Spleen (tissue), 11 donors: ENCODE results near the gene ZC3H6. TPM values are rescaled to one million over a fixed set of nuclear protein-coding genes. Genes with fewer than 3 reads are reported as not detected.

ENCODE experiments used
- DNase-seq: peaks from one replicate; pipeline ENCODE4 v3.0.0-alpha.2; 2020
- H3K27ac ChIP-seq, 8 donors: fragments of 200-600 bp; sonication (generic) in 7 of 8; 1 replicate in 4 of 8; 2 replicates in 4 of 8; pipeline versions ENCODE4 v1.5.0 to v1.8.0; 2016 to 2021; ENCODE audit warnings: inconsistent platforms in 4 of 8, mild to moderate bottlenecking in 4 of 8, moderate library complexity in 1 of 8
- H3K27me3 ChIP-seq, 7 donors: fragments of 200-600 bp; sonication (generic) in 6 of 7; replicated peaks in 1 of 7; 1 replicate in 4 of 7; 2 replicates in 3 of 7; pipeline versions ENCODE4 v1.5.0 to v1.8.0; 2016 to 2021; ENCODE audit warnings: inconsistent platforms in 3 of 7, mild to moderate bottlenecking in 1 of 7
- H3K36me3 ChIP-seq, 6 donors: fragments of 200-600 bp; sonication (generic) in 5 of 6; 1 replicate in 4 of 6; 2 replicates in 2 of 6; pipeline versions ENCODE4 v1.5.0 to v1.8.0; 2016 to 2021; ENCODE audit warnings: inconsistent platforms in 2 of 6
- H3K4me1 ChIP-seq, 6 donors: fragments of 200-600 bp; sonication (generic) in 5 of 6; 1 replicate in 3 of 6; 2 replicates in 3 of 6; pipeline versions ENCODE4 v1.5.0 to v1.8.0; 2016 to 2021; ENCODE audit warnings: inconsistent platforms in 3 of 6
- H3K4me3 ChIP-seq, 8 donors: fragments of 200-600 bp; sonication (generic) in 7 of 8; 1 replicate in 4 of 8; 2 replicates in 4 of 8; pipeline versions ENCODE4 v1.5.0 to v1.8.0; 2016 to 2021; ENCODE audit warnings: inconsistent platforms in 4 of 8, mild to moderate bottlenecking in 4 of 8, moderate library complexity in 2 of 8
- H3K9me3 ChIP-seq, 8 donors: fragments of 200-600 bp; sonication (generic) in 7 of 8; 1 replicate in 4 of 8; 2 replicates in 4 of 8; pipeline versions ENCODE4 v1.5.0 to v1.8.0; 2016 to 2021; ENCODE audit warnings: inconsistent platforms in 4 of 8
- CTCF ChIP-seq, 11 experiments: fragments of 200-600 bp in 7 of 11; fragments of 450-650 bp in 4 of 11; sonication (generic) in 4 of 11; IDR thresholded peaks in 8 of 11; conservative IDR thresholded peaks in 3 of 11; 1 replicate in 7 of 11; 2 replicates in 4 of 11; pipeline versions ENCODE4 v1.4.0 to v1.8.0; 2016 to 2021; ENCODE audit warnings: antibody characterized with exemption in 11 of 11, inconsistent platforms in 4 of 11, mild to moderate bottlenecking in 1 of 11
- POLR2A ChIP-seq, 3 donors: fragments of 450-650 bp; IDR thresholded peaks; one replicate each; pipeline ENCODE4 v1.5.1; 2017; ENCODE audit warnings: antibody characterized with exemption in 3 of 3, mild to moderate bottlenecking in 1 of 3
- POLR2AphosphoS5 ChIP-seq, 3 donors: sonication (generic); formaldehyde crosslinking; IDR thresholded peaks; one replicate each; pipeline ENCODE4 v1.5.1; 2017; ENCODE audit warnings: antibody characterized with exemption in 3 of 3
- WGBS, 5 donors: extraction: QIAGEN DNeasy Blood & Tissue Kit in 3 of 5; methylation state at CpG; one replicate each; pipeline versions ENCODE4 v1.1.5 to v1.1.7; 2013 to 2018; 5-methylcytosine and 5-hydroxymethylcytosine counted together
- intact Hi-C: fragments of 100-400 bp; cut with DNase I; formaldehyde crosslinking; loops from one replicate; pipeline ENCODE4 v1.15.0; 2023; ENCODE audit warnings: low total_unique reads
- polyA plus RNA-seq, 3 donors: library from polyadenylated mRNA; stranded (reverse); fragments of 200-250 nt; gene quantifications; one replicate each; pipeline ENCODE4 v1.2.1, GENCODE V29; 2013
- total RNA-seq, 7 donors: library from RNA; depleted of rRNA in 3 of 7; stranded (reverse); fragments of >200 nt in 3 of 7; fragmentation: NEBNext Ultra II Directional in 4 of 7; extraction: Animal tissue kit (Norgen Biotek cat#: 25700) in 4 of 7; gene quantifications; one replicate each; pipeline versions ENCODE4 v1.1.0 to v1.2.1, GENCODE V29; 2016 to 2021
- donor health status: healthy with polysubstance abuse.
- donor health status: DM: no; HTN: no; CAD: no; lungs with moderate emphysema.
- donor health status: DM: no; HTN: no; CAD: no.
- donor health status: Bipolar disorder and iron deficiency.
- donor health status: healthy.
- donor health status: DM: no; HTN: no; CAD: no.
- donor health status: DM: yes; HTN: yes; CAD: no.

The ZC3H6 gene
- total and polyA plus RNA-seq, 10 donors, result 1.9 to 28.9 (median 14.7) TPM

- TF ChIP-seq POLR2AphosphoS5 (IDR thresholded peaks at IDR 0.05), result no peak
- TF ChIP-seq CTCF (IDR thresholded peaks at IDR 0.05 in 8 of 11, conservative IDR thresholded peaks at IDR 0.05 in 3 of 11), result no peak
- no peak for TF ChIP-seq POLR2A (IDR thresholded peaks at IDR 0.05)
- DNase-seq, result no peak
- H3K36me3 ChIP-seq, result peaks cover 0 to 22% (median 15%) of the 10 kb centered on the region in 6 donors
- 64 to 78% (median 74%) methylated on average over 5 of the region's 5 CpGs for WGBS, 5 donors
- intact Hi-C loops, result no loop called here
- H3K27me3 ChIP-seq, result no peaks in the 10 kb centered on the region
- H3K27ac ChIP-seq, result no peak overlapping the region
- H3K4me3 ChIP-seq, result peak overlapping the region in 2 of 8 donors; percentile 62 to 71
- H3K4me1 ChIP-seq, result peaks cover 0 to 54% (median 28%) of the 10 kb centered on the region in 6 donors
- H3K9me3 ChIP-seq, result no peaks in the 10 kb centered on the region
Measured at GRCh38 chr2:112253261-112253815, 22.1 kb upstream of the ZC3H6 start.

GRCh38 chr2:112254466-112255240, 20.7 kb upstream of the ZC3H6 start, which contains the start of gene ZC3H8:
TSS of gene ZC3H8 (minus strand) at chr2:112255042. CDS start at chr2:112254981, 61 bp downstream.
- peak within 1 kb of the TSS; percentile 53 to 82 (median 65) for H3K4me3 ChIP-seq
- H3K9me3 ChIP-seq, result no peaks in the 10 kb centered on the region
- TF ChIP-seq CTCF (IDR thresholded peaks at IDR 0.05 in 8 of 11, conservative IDR thresholded peaks at IDR 0.05 in 3 of 11), result peak in 2 of 11 experiments; percentile 10 to 13
- TF ChIP-seq POLR2A (IDR thresholded peaks at IDR 0.05), result peak in 2 of 3 donors; percentile 6 to 89
- peak; percentile 96 to 97 (median 97) for TF ChIP-seq POLR2AphosphoS5 (IDR thresholded peaks at IDR 0.05)
- peaks cover 0 to 67% (median 34%) of the 10 kb centered on the region in 6 donors for H3K4me1 ChIP-seq
- H3K27me3 ChIP-seq, result no peaks in the 10 kb centered on the region
- H3K27ac ChIP-seq, result peak within 1 kb of the TSS; percentile 86 to 96 (median 94)
- intact Hi-C loops, result no loop called here
- peak; percentile 99 for DNase-seq
- H3K36me3 ChIP-seq, result peaks cover 0 to 9% (median 3%) of the 10 kb centered on the region in 6 donors
- 0 to 1% (median 0%) methylated on average over 50 to 68 of the region's 68 CpGs for WGBS, 5 donors

GRCh38 chr2:112255875-112256274, 19.5 kb upstream of the ZC3H6 start:
- Histone ChIP-seq H3K27ac (peak overlapping the region in 4 of 8 donors; percentile 94 to 96 (median 95)), H3K27me3 (no peaks in the 10 kb centered on the region), H3K36me3 (no peaks in the 10 kb centered on the region), H3K4me3 (peak overlapping the region in 2 of 8 donors; percentile 71 to 82), H3K9me3 (no peaks in the 10 kb centered on the region), H3K4me1 (peaks cover 0 to 72% (median 38%) of the 10 kb centered on the region in 6 donors)
- no peak for TF ChIP-seq CTCF (IDR thresholded peaks at IDR 0.05 in 8 of 11, conservative IDR thresholded peaks at IDR 0.05 in 3 of 11)
- no peak for TF ChIP-seq POLR2AphosphoS5 (IDR thresholded peaks at IDR 0.05)
- intact Hi-C loops, result no loop called here
- no peak for DNase-seq
- 57 to 78% (median 76%) methylated on average over 2 of the region's 2 CpGs for WGBS, 5 donors

- intact Hi-C loops, result no loop called here
- peak overlapping the region in 2 of 8 donors; percentile 94 to 96 for H3K27ac ChIP-seq
- 88 to 100% (median 95%) methylated on average over 2 of the region's 2 CpGs for WGBS, 5 donors
- TF ChIP-seq CTCF (IDR thresholded peaks at IDR 0.05 in 8 of 11, conservative IDR thresholded peaks at IDR 0.05 in 3 of 11) (no peak), POLR2AphosphoS5 (IDR thresholded peaks at IDR 0.05) (no peak), POLR2A (IDR thresholded peaks at IDR 0.05) (no peak)
- H3K4me3 ChIP-seq, result no peak overlapping the region
- DNase-seq, result no peak
- H3K27me3 ChIP-seq, result no peaks in the 10 kb centered on the region
- peaks cover 0 to 64% (median 36%) of the 10 kb centered on the region in 6 donors for H3K4me1 ChIP-seq
- H3K36me3 ChIP-seq, result no peaks in the 10 kb centered on the region
- no peaks in the 10 kb centered on the region for H3K9me3 ChIP-seq
Measured at GRCh38 chr2:112256654-112257053, 18.7 kb upstream of the ZC3H6 start.
